Measurements from ENCODE around the gene JAML.

GRCh38 chr11:118194835-118195627 lies 29.8 kb downstream of the JAML start:
- TF ChIP-seq CTCF (conservative IDR thresholded peaks at IDR 0.05 in 1 of 2, IDR thresholded peaks at IDR 0.05 in 1 of 2; ENCODE audit: low read depth in 1 of 2, low read length in 2 of 2) (no peak), EZH2 (IDR thresholded peaks at IDR 0.05; ENCODE audit: low read length, missing control alignments) (no peak)

Data from fibroblast of lung (primary cell).